NCI-H345 (cell line): Measurements from ENCODE around the gene CIBAR2.

ENCODE experiments used
- DNase-seq: peaks from one replicate; lab custom pipeline; 2025; lab: John Stamatoyannopoulos, UW

CIBAR2 gene

GRCh38 chr16:85083051-85083639, 29.1 kb downstream of the CIBAR2 start:
- no peak for DNase-seq

DNA sequence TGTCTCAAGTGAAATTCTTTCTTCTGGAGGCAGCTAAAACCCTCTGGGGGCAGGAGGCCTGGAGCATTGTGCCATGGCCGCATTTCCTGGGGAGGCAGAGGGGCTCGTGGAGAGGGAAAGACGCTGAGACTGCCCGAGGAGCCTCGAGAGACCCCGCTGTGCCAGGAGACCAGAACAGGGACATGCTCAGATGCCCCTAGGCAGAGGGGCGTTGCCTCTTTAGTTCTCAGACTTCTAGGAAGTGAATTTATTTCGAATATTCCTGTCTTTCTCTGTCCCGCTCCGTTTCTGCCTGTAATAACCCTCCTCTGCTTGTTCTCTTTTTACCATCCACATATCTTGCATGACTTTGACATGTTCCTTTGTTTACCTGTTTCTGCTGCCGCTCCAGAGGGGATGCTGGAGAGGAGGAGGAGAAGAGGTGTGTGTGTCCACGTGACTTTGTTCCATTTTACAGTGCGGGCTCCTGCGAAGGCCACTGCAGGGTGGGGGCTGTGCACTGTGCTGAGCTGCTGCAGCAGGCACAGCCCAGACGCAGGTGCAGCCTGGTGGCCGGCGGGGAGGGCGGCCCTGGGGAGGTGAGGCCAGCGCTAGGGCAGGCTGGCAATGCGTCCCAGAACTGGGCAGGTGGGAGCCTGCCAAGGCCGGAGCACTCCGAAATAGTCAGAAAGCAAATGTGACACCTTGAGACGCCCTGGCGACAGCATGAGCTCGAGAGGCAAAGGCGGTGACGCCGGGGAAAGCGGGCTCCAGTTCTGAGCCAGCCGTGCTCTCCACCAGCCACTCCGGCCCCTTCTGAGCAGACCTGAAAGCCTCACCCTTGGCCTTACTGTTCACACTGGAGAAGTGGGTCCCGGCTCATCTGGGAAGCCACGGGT, 29.9 kb downstream of the CIBAR2 start:
- no peak for DNase-seq

DNA sequence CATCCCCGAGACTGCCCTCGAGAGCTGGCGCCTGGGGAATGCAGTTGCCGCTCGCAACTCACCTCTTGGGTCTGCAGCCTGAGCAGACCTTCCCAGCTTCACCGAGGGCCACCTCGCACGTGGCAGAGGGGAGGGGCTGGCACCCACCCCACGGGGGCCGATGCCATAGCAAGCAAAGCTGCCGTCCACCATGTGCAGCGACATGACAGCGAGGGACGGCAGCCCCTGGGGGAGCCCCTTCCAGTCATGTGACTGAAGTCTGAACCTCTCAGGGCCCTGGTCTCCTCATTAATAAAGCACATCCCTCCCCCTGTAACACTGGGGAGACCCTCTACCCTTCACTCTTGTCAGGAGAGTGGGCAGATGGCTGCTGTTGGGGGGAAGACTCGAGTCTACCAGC, 30.5 kb downstream of the CIBAR2 start:
- DNase-seq = no peak

DNA sequence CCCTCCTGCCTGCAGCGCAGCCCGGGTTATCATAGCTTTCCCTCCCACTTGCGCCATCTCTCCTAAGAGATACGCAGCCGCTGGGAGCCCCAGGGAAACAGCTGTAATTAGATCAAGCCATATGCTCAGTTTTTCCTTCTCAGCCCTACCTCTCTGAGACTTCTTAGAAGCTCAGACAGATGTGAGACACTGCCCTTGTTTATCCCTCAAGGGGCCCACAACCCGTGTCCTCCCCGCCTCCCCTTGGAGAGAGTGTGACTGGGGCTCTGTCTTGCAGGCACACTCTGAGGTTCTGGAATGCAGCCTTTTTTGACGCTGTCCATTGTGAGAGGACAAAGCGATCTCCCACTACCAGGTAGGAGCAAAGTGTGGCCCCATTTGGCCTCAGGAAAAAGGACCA, 31.2 kb downstream of the CIBAR2 start:
- DNase-seq = no peak

DNA sequence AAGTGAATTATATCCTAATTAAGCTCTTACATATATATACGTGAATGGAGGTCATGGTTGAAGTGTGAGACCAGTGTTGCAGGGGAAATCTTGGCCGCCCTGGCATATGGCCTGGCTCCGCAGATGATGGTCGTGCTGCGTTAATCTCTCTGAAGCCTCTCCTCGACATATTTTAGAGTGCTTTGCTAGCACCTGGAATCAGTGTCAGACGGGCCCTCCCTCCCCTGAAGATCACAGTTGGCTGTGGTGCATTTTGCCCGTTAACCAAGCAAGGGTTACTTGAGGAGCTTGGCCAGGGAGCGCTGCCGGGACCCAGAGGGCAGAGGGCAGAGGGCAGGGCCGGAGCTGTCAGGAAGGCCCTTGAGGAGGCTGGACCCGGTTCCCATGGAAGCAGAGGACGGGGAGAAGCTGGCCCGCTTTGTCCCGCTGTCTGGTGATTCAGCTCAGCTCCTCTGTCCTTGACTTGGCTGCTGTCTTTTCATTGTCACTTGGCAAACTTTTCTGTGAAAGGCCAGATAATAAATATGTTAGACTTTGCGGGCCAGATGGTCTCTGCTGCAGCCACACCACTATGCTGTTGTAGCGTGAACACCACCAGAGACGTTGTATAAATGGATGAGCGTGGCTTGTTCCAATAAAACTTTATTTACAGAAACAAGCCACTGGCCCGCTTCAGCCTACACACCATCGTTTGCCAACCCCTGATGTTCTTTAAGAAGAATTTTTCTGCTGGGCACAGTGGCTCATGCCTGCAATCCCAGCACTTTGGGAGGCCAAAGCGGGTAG, 32.3 kb downstream of the CIBAR2 start:
- no peak for DNase-seq

- DNase-seq = no peak
These were observed 33.3 kb downstream of the CIBAR2 start for GRCh38 chr16:85078952-85079351.

GRCh38 chr16:85078226-85078625, 34.0 kb downstream of the CIBAR2 start:
- DNase-seq = no peak

DNA sequence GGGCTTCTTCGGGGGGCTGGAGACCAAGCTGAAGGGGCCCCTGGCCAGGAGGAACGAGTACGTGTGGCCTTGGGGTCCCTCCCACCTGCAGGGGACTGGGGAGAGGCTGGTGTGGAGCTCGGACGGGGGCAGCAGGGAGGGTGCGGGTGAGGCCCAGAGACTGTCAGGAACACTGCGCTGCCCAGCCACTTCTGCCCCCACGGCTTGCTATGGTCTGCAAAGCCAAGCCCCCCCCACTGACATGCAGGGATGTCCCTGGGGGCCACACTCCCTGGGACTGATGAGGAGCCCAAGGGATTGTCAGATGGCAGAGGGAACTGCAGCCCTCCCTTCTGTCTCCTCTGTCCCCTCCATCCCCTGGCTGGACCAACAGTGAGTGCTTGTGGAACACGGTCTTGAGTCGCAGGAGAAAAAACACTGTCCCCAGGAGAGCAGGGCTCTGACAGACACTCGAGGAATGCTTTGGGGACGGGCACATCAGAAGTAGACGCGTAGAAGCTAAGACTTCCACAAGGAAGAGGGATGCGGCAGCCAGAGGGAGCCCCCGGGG, 34.6 kb downstream of the CIBAR2 start:
- DNase-seq = no peak

DNA sequence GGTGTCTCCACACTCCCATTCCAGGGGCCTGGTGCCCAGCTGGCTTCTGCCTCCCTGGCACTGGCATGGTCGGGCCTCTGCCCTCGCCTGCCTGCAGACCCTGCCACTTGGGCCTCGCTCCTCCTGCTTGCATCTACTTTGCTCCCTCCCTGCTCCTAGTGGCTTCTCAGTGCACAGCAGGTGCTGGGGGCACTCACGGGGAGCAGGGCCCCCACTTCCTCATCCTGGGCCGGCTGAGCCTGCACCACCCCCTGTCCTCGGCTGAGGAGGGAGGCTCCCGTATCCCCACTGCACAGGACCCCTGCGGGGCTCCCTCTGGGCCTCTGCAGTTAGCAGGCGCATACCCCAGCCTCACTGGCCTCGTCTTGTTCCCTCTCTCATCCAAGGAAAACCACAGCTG, 35.2 kb downstream of the CIBAR2 start:
- no peak for DNase-seq

GRCh38 chr16:85075236-85075924, 36.9 kb downstream of the CIBAR2 start:
- DNase-seq = no peak

GRCh38 chr16:85074225-85074914, 37.9 kb downstream of the CIBAR2 start:
- DNase-seq = no peak

DNA sequence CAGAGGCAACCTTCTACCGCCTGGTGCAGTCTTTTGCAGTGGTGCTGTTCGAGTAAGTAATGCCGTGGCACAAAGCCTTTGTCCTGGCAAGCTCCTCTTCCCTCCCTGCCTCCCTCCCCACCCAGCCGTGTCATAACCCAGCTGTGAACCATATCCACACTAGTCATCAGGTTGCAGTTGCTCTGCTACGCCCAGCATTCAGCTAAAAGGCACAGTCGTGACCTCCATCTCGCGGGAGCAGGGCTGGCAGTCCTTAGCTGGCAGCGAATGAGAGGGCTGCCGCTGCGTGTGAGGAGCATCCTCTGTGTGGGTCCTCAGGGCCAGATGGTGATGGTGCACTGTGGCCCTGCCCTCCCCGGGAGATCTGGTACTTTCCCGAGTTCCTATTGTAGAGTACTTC, 39.3 kb downstream of the CIBAR2 start:
- DNase-seq = no peak

GRCh38 chr16:85072076-85072860, 40.0 kb downstream of the CIBAR2 start:
- no peak for DNase-seq

- DNase-seq = no peak
These were observed 43.1 kb downstream of the CIBAR2 start for GRCh38 chr16:85069171-85069570.

GRCh38 chr16:85068746-85069145, 43.5 kb downstream of the CIBAR2 start:
- DNase-seq = no peak

GRCh38 chr16:85067426-85067825, 44.8 kb downstream of the CIBAR2 start:
- no peak for DNase-seq

GRCh38 chr16:85067024-85067423, 45.2 kb downstream of the CIBAR2 start:
- no peak for DNase-seq

- no peak for DNase-seq
These were observed 45.9 kb downstream of the CIBAR2 start for GRCh38 chr16:85066346-85066885.

- DNase-seq = no peak
These were observed 47.2 kb downstream of the CIBAR2 start for GRCh38 chr16:85065099-85065498.

GRCh38 chr16:85064186-85064585, 48.1 kb downstream of the CIBAR2 start:
- no peak for DNase-seq
